CD4-positive, alpha-beta memory T cell (primary cell): ENCODE measurements around the gene IRF5. TPM values are rescaled to one million over a fixed set of nuclear protein-coding genes. Genes with fewer than 3 reads are reported as not detected.
"Not testable (repeated sequence)": the region's sequence is repeated elsewhere in the genome, so short reads cannot be mapped to it uniquely, and the experiment has no call there.

Experiments
- CTCF ChIA-PET: fragments of 350-600 bp; sonication (Branson Sonifier 250); formaldehyde crosslinking; loops from one replicate; lab custom pipeline; 2021; ENCODE audit warnings: inconsistent platforms; ENCODE audit not compliant: partially characterized antibody; lab: Charles Lee
- POLR2A ChIA-PET: fragments of 350-600 bp; sonication (Branson Sonifier 250); formaldehyde crosslinking; loops from one replicate; lab custom pipeline; 2021; ENCODE audit not compliant: partially characterized antibody; lab: Charles Lee
- DNase-seq, 5 donors: peaks; one replicate each; pipeline versions ENCODE4 v3.0.0 to v3.0.0-alpha.2; 2020 to 2022; ENCODE audit warnings: mixed read lengths in 1 of 5
- H3K27ac ChIP-seq: one replicate; pipeline ENCODE4 v1.7.0; 2013; ENCODE audit warnings: low read depth, low read length
- H3K27me3 ChIP-seq: 2 replicates; pipeline ENCODE4 v1.7.0; 2013; ENCODE audit warnings: mild to moderate bottlenecking, low read length, moderate library complexity; ENCODE audit not compliant: insufficient read depth
- H3K36me3 ChIP-seq: 2 replicates; pipeline ENCODE4 v1.7.0; 2013; ENCODE audit warnings: mild to moderate bottlenecking, low read length, moderate library complexity; ENCODE audit not compliant: insufficient read depth
- H3K4me1 ChIP-seq: 2 replicates; pipeline ENCODE4 v1.7.0; 2013; ENCODE audit warnings: mild to moderate bottlenecking, low read length, moderate library complexity; ENCODE audit not compliant: insufficient read depth
- H3K4me3 ChIP-seq, 2 donors: one replicate each; pipeline ENCODE4 v1.7.0; 2013; ENCODE audit warnings: low read length in 2 of 2, mild to moderate bottlenecking in 1 of 2
- H3K9me3 ChIP-seq, 2 donors: one replicate each; pipeline ENCODE4 v1.7.0; 2013; ENCODE audit warnings: low read length in 2 of 2, control low read depth in 1 of 2; ENCODE audit not compliant: control insufficient read depth in 1 of 2
- H3K27ac Mint-ChIP-seq, 7 donors: one replicate each; pipeline ENCODE4 v1.8.0; 2020 to 2021; ENCODE audit warnings: mixed read lengths in 7 of 7, mild to moderate bottlenecking in 6 of 7, inconsistent platforms in 3 of 7, moderate library complexity in 3 of 7
- H3K27me3 Mint-ChIP-seq, 2 donors: one replicate each; pipeline ENCODE4 v1.8.0; 2020 to 2021; ENCODE audit warnings: mixed read lengths in 2 of 2
- H3K36me3 Mint-ChIP-seq, 2 donors: one replicate each; pipeline ENCODE4 v1.8.0; 2020 to 2021; ENCODE audit warnings: mixed read lengths in 2 of 2, inconsistent platforms in 1 of 2, mild to moderate bottlenecking in 1 of 2
- H3K4me1 Mint-ChIP-seq, 4 donors: one replicate each; pipeline ENCODE4 v1.8.0; 2020 to 2021; ENCODE audit warnings: mixed read lengths in 4 of 4, mild to moderate bottlenecking in 1 of 4
- H3K4me3 Mint-ChIP-seq, 8 donors: one replicate each; pipeline ENCODE4 v1.8.0; 2020 to 2021; ENCODE audit warnings: mixed read lengths in 8 of 8, mild to moderate bottlenecking in 7 of 8, moderate library complexity in 6 of 8, inconsistent platforms in 3 of 8
- H3K9me3 Mint-ChIP-seq, 8 donors: one replicate each; pipeline ENCODE4 v1.8.0; 2020 to 2021; ENCODE audit warnings: mixed read lengths in 8 of 8, mild to moderate bottlenecking in 5 of 8, inconsistent platforms in 3 of 8, moderate library complexity in 1 of 8
- intact Hi-C: fragments of 100-400 bp; cut with micrococcal nuclease; formaldehyde crosslinking; loops from one replicate; pipeline ENCODE4 v1.15.1; 2023
- polyA plus RNA-seq, 2 donors: library from polyadenylated mRNA; unstranded; fragments of 300-500 nt; fragmentation: Illumina TruSeq; gene quantifications; one replicate each; pipeline ENCODE4 v1.2.3, GENCODE V29; 2021
- total RNA-seq, 2 experiments: library from RNA; stranded (reverse); gene quantifications; one replicate each; pipeline ENCODE4 v1.2.3, GENCODE V29; 2021

IRF5 gene
- total and polyA plus RNA-seq, 4 experiments from 2014 or later, result 7.2 to 27.8 (median 11.8) TPM

GRCh38 chr7:128908750-128909624 lies 28.7 kb upstream of the IRF5 start:
- H3K36me3 Mint-ChIP-seq, result no peaks in the 10 kb centered on the region
- Histone ChIP-seq H3K4me1 (no peaks in the 10 kb centered on the region), H3K36me3 (no peaks in the 10 kb centered on the region), H3K9me3 (no peaks in the 10 kb centered on the region), H3K27ac (no peak overlapping the region), H3K27me3 (no peaks in the 10 kb centered on the region), H3K4me3 (no peak overlapping the region)
- H3K9me3 Mint-ChIP-seq, result no peaks in the 10 kb centered on the region
- ChIA-PET POLR2A (no interaction called here), CTCF (interaction anchor here (4.0 kb wide), 1 partner anchor 183 kb away, joined by 23 read pairs; no protein-coding TSS in a partner anchor)
- no peak overlapping the region for H3K27ac Mint-ChIP-seq
- no peak for DNase-seq
- peaks cover 23 to 51% of the 10 kb centered on the region in 2 donors for H3K27me3 Mint-ChIP-seq
- intact Hi-C loops, result loop anchor here (10.0 kb wide), 1 partner anchor 566 kb away; no protein-coding TSS in a partner anchor
- H3K4me3 Mint-ChIP-seq, result no peak overlapping the region
- H3K4me1 Mint-ChIP-seq, result peaks cover 0 to 3% (median under 1%) of the 10 kb centered on the region in 4 donors

DNA sequence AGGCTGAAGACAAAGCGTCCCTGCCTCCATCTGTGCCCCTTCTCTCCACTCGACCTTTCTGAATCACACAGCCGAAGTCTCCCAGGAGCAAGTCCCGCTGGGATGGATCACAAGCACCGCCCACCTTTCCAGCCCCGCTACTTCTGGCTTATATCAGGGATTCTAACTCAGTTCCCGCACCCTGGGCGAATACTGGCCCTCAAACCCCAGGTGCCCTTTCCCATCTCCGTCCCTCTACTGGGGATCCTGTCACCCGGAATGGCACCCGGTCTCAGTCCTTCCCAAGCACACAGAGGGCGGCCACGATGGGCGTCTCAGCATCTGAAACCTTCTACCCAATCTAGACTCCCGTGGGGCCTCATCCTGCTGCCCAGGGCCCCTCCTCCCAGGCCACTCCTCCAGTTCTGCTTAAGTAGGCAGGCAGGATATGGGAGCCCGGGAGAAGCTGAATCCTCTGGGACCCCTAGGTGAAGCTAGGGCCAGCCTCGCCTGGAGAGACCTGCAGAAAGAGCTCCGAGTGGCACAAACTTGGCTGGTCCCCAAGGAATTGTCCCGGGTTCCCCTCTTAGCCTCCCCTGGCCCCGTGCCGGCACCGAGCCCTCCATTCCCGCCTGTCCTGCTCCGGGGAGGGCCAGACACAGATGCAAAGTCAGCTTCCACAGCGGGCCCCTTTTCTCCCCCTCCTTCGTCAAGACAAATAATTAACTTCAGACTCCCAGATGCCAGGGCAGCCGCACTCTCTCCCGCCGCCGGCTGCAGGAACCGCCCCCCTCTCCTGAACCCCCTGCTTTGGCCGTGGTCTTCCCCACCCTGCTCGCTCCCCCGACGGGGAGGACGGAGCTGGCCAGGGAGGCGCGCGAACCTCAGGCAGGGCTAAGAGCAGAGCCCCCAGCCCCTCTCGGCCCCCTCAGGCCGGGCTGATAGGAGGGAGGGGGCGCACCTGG lies 27.8 kb upstream of the IRF5 start:
- H3K36me3 Mint-ChIP-seq, result no peaks in the 10 kb centered on the region

GRCh38 chr7:128910569-128910945 lies 27.2 kb upstream of the IRF5 start, which contains the start of gene KCP:
KCP (minus strand) TSS chr7:128910709; CDS start chr7:128910676, 33 bp downstream.
- Mint-ChIP-seq H3K9me3 (no peaks in the 10 kb centered on the region), H3K36me3 (no peaks in the 10 kb centered on the region), H3K27ac (peak within 1 kb of the TSS in 2 of 7 donors; percentile 8 to 46), H3K4me3 (peak within 1 kb of the TSS in 1 of 8 donors; percentile 30), H3K4me1 (peaks cover 5 to 14% (median 8%) of the 10 kb centered on the region in 4 donors), H3K27me3 (peaks cover 32 to 55% of the 10 kb centered on the region in 2 donors)
- DNase-seq, result no peak
- intact Hi-C loops, result no loop called here
- POLR2A ChIA-PET, result no interaction called here
- H3K27me3 ChIP-seq, result peaks cover 6% of the 10 kb centered on the region
- H3K4me3 ChIP-seq, result no peak within 1 kb of the TSS
- no peaks in the 10 kb centered on the region for H3K36me3 ChIP-seq
- no peak within 1 kb of the TSS for H3K27ac ChIP-seq
- H3K4me1 ChIP-seq, result peaks cover 4% of the 10 kb centered on the region
- H3K9me3 ChIP-seq, result no peaks in the 10 kb centered on the region
- CTCF ChIA-PET, result interaction anchor here (1.1 to 4.0 kb wide), 2 partner anchors 178 to 181 kb away, joined by 5 to 23 read pairs; no protein-coding TSS in a partner anchor

More for the DNA sequence above, 27.8 kb upstream of the IRF5 start:
- Histone ChIP-seq H3K27ac (no peak overlapping the region), H3K4me3 (no peak overlapping the region), H3K9me3 (no peaks in the 10 kb centered on the region), H3K36me3 (no peaks in the 10 kb centered on the region), H3K4me1 (peaks cover 4% of the 10 kb centered on the region), H3K27me3 (peaks cover 6% of the 10 kb centered on the region)
- CTCF ChIA-PET, result interaction anchor here (1.1 to 4.0 kb wide), 2 partner anchors 179 to 182 kb away, joined by 5 to 23 read pairs; no protein-coding TSS in a partner anchor
- H3K9me3 Mint-ChIP-seq, result no peaks in the 10 kb centered on the region
- peaks cover 2 to 9% (median 5%) of the 10 kb centered on the region in 4 donors for H3K4me1 Mint-ChIP-seq
- H3K4me3 Mint-ChIP-seq, result no peak overlapping the region
- DNase-seq, result no peak
- peaks cover 28 to 53% of the 10 kb centered on the region in 2 donors for H3K27me3 Mint-ChIP-seq
- intact Hi-C loops, result loop anchor here (10.0 kb wide), 1 partner anchor 565 kb away; no protein-coding TSS in a partner anchor
- POLR2A ChIA-PET, result no interaction called here
- H3K27ac Mint-ChIP-seq, result peak overlapping the region in 1 of 7 donors; percentile 8

DNA sequence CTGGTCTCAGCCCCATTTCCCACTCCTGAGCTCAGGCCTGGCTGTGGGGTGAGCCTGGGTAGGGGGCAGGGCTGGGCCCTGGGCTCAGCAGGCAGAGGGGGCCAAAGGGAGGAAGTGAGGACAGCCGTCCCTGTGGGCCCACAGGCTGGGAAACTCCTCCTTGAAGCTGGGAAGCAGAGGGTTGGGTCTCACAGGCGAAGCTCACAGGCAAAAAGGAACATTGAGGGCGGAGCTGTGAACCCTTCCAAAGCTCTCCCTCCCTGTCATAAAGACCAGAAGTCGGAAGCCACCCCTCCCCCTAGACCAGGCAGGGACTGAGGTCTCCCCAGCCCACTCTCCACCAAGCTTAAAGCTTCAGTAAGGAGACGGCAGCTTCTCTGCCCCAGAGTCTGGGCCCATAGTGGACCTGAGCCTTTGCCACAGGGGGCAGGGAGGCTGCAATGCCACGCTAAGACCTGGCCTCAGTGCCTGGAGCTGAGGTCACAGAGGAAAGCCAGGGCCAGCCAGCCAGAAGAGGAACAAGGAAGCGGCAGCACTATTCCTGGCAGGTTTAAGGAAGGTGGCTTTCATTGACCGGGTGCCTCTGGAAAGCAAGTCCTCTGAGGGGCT lies 26.2 kb upstream of the IRF5 start:
- no peak for DNase-seq
- intact Hi-C loops, result no loop called here
- Mint-ChIP-seq H3K4me1 (peaks cover 6 to 15% (median 9%) of the 10 kb centered on the region in 4 donors), H3K27me3 (peaks cover 34 to 50% of the 10 kb centered on the region in 2 donors), H3K27ac (no peak overlapping the region), H3K9me3 (no peaks in the 10 kb centered on the region), H3K4me3 (no peak overlapping the region), H3K36me3 (no peaks in the 10 kb centered on the region)
- ChIA-PET CTCF (interaction anchor here (1.9 kb wide), 1 partner anchor 180 kb away, joined by 11 read pairs; no protein-coding TSS in a partner anchor), POLR2A (no interaction called here)
- H3K27me3 ChIP-seq, result peaks cover 6% of the 10 kb centered on the region
- peaks cover 4% of the 10 kb centered on the region for H3K4me1 ChIP-seq
- H3K9me3 ChIP-seq, result no peaks in the 10 kb centered on the region
- H3K4me3 ChIP-seq, result no peak overlapping the region
- H3K27ac ChIP-seq, result no peak overlapping the region
- H3K36me3 ChIP-seq, result no peaks in the 10 kb centered on the region

GRCh38 chr7:128912281-128912680 lies 25.4 kb upstream of the IRF5 start:
- Histone ChIP-seq H3K36me3 (no peaks in the 10 kb centered on the region), H3K27me3 (peaks cover 6% of the 10 kb centered on the region), H3K27ac (no peak overlapping the region), H3K9me3 (no peaks in the 10 kb centered on the region), H3K4me3 (no peak overlapping the region), H3K4me1 (peaks cover 4% of the 10 kb centered on the region)
- no peaks in the 10 kb centered on the region for H3K36me3 Mint-ChIP-seq
- DNase-seq, result no peak
- H3K27ac Mint-ChIP-seq, result peak overlapping the region in 1 of 7 donors; percentile 66
- CTCF ChIA-PET, result interaction anchor here (1.9 kb wide), 1 partner anchor 179 kb away, joined by 11 read pairs; no protein-coding TSS in a partner anchor
- peaks cover 6 to 15% (median 9%) of the 10 kb centered on the region in 4 donors for H3K4me1 Mint-ChIP-seq
- H3K27me3 Mint-ChIP-seq, result peaks cover 39 to 53% of the 10 kb centered on the region in 2 donors
- H3K4me3 Mint-ChIP-seq, result peak overlapping the region in 1 of 8 donors; percentile 2
- POLR2A ChIA-PET, result no interaction called here
- no peaks in the 10 kb centered on the region for H3K9me3 Mint-ChIP-seq
- intact Hi-C loops, result no loop called here

- H3K27ac Mint-ChIP-seq, POLR2A ChIA-PET, H3K36me3 ChIP-seq, H3K4me3 ChIP-seq, DNase-seq, H3K36me3 Mint-ChIP-seq, H3K9me3 ChIP-seq, intact Hi-C loops, H3K4me1 ChIP-seq, H3K9me3 Mint-ChIP-seq, H3K27ac ChIP-seq, H3K27me3 ChIP-seq: not testable (repeated sequence)
- CTCF ChIA-PET, result interaction anchor here (1.9 kb wide), 1 partner anchor 179 kb away, joined by 11 read pairs; no protein-coding TSS in a partner anchor
- Mint-ChIP-seq H3K4me1 (peaks cover 6 to 15% (median 9%) of the 10 kb centered on the region in 4 donors), H3K27me3 (peaks cover 35 to 50% of the 10 kb centered on the region in 2 donors), H3K4me3 (peak overlapping the region in 1 of 8 donors; percentile 2)
These were observed 24.8 kb upstream of the IRF5 start for GRCh38 chr7:128912709-128913495.
